IMR-90 (cell line): ENCODE measurements around the gene INPP5A. TPM values are rescaled to one million over a fixed set of nuclear protein-coding genes. Genes with fewer than 3 reads are reported as not detected.

Source experiments
- ATAC-seq: fragments of 200-7000 bp; cut with Tn5 transposase; 2 replicates; pipeline ENCODE4 v1.9.1; 2020; ENCODE audit warnings: low read depth, mild to moderate bottlenecking, moderate library complexity
- BruUV-seq: library from RNA; stranded (reverse); fragments of 400-500 nt; replicated peaks from 2 replicates; lab custom pipeline; 2021; lab: Mats Ljungman, UMichigan
- CTCF ChIA-PET: fragments of 300-600 bp; formaldehyde crosslinking; extraction: SDS; loops from one replicate; lab custom pipeline; 2021; ENCODE audit warnings: antibody characterized with exemption; lab: Yijun Ruan, JAX
- POLR2A ChIA-PET: fragments of 300-600 bp; sonication (Branson Sonifier 250); formaldehyde crosslinking; loops from one replicate; lab custom pipeline; 2022; ENCODE audit warnings: antibody characterized with exemption; ENCODE audit not compliant: unreplicated experiment; lab: Charles Lee
- DNase-seq: peaks from one replicate; pipeline ENCODE4 v3.0.0; 2013
- H2AFZ ChIP-seq: replicated peaks from 2 replicates; pipeline ENCODE3; 2013; ENCODE audit warnings: low read length, mild to moderate bottlenecking; ENCODE audit not compliant: poor library complexity
- H2AK5ac ChIP-seq: 2 replicates; pipeline ENCODE4 v1.6.1; 2013; ENCODE audit warnings: low read depth, low read length, inconsistent platforms
- H2AK9ac ChIP-seq: replicated peaks from 2 replicates; pipeline ENCODE3; 2013; ENCODE audit warnings: mild to moderate bottlenecking, low read depth, low read length, moderate library complexity; ENCODE audit not compliant: poor library complexity
- H2BK120ac ChIP-seq: 2 replicates; pipeline ENCODE4 v1.6.1; 2013; ENCODE audit warnings: low read depth, low read length, inconsistent platforms
- H2BK15ac ChIP-seq: 3 replicates; pipeline ENCODE4 v1.6.1; 2013; ENCODE audit warnings: low read depth, low read length, inconsistent platforms
- H2BK20ac ChIP-seq: 2 replicates; pipeline ENCODE4 v1.6.1; 2013; ENCODE audit warnings: low read depth, mild to moderate bottlenecking, inconsistent platforms, low read length, moderate library complexity
- H2BK5ac ChIP-seq: 2 replicates; pipeline ENCODE4 v1.6.1; 2013; ENCODE audit warnings: mild to moderate bottlenecking, low read depth, low read length, inconsistent platforms; ENCODE audit not compliant: poor library complexity, severe bottlenecking
- H3K14ac ChIP-seq: replicated peaks from 2 replicates; pipeline ENCODE4 v1.6.1; 2013; ENCODE audit warnings: low read depth, low read length, inconsistent platforms
- H3K18ac ChIP-seq: 2 replicates; pipeline ENCODE4 v1.6.1; 2013; ENCODE audit warnings: low read depth, low read length, control low read depth
- H3K23ac ChIP-seq: 2 replicates; pipeline ENCODE4 v1.6.1; 2013; ENCODE audit warnings: low read depth, low read length, inconsistent platforms
- H3K27ac ChIP-seq: 2 replicates; pipeline ENCODE4 v1.5.1; 2013; ENCODE audit warnings: mild to moderate bottlenecking, control low read depth, low read length; ENCODE audit not compliant: insufficient read depth
- H3K27me3 ChIP-seq: 2 replicates; pipeline ENCODE4 v1.6.1; 2013; ENCODE audit warnings: low read length; ENCODE audit not compliant: control insufficient read depth, insufficient read depth
- H3K36me3 ChIP-seq: 2 replicates; pipeline ENCODE4 v1.6.1; 2013; ENCODE audit warnings: low read length, mixed read lengths; ENCODE audit not compliant: control insufficient read depth, insufficient read depth
- H3K4ac ChIP-seq: 2 replicates; pipeline ENCODE4 v1.6.1; 2013; ENCODE audit warnings: low read depth, low read length, inconsistent platforms
- H3K4me1 ChIP-seq: 2 replicates; pipeline ENCODE4 v1.6.1; 2013; ENCODE audit warnings: low read length, mixed read lengths; ENCODE audit not compliant: control insufficient read depth, insufficient read depth
- H3K4me2 ChIP-seq: 2 replicates; pipeline ENCODE4 v1.6.1; 2013; ENCODE audit warnings: low read depth, mild to moderate bottlenecking, control low read depth, low read length, moderate library complexity
- H3K4me3 ChIP-seq: 2 replicates; pipeline ENCODE4 v1.5.1; 2013; ENCODE audit warnings: low read depth, mild to moderate bottlenecking, control low read depth, low read length, moderate library complexity; ENCODE audit not compliant: insufficient read depth
- H3K56ac ChIP-seq: 2 replicates; pipeline ENCODE4 v1.6.1; 2013; ENCODE audit warnings: low read length, inconsistent platforms; ENCODE audit not compliant: insufficient read depth; ENCODE audit errors: extremely low read depth
- H3K79me1 ChIP-seq, 2 experiments: 2 replicates each; pipeline ENCODE4 v1.6.1; 2013; ENCODE audit warnings: low read length in 2 of 2, inconsistent platforms in 1 of 2, low read depth in 1 of 2
- H3K9ac ChIP-seq: 2 replicates; pipeline ENCODE4 v1.6.1; 2013; ENCODE audit warnings: low read depth, low read length, control low read depth
- H3K9me1 ChIP-seq: 2 replicates; pipeline ENCODE4 v1.6.1; 2013; ENCODE audit warnings: low read length, inconsistent platforms; ENCODE audit not compliant: insufficient read depth
- H3K9me3 ChIP-seq: 2 replicates; pipeline ENCODE4 v1.6.1; 2013; ENCODE audit warnings: low read length; ENCODE audit not compliant: control insufficient read depth, insufficient read depth
- H4K20me1 ChIP-seq: 2 replicates; pipeline ENCODE4 v1.6.1; 2013; ENCODE audit warnings: low read length, inconsistent platforms; ENCODE audit not compliant: insufficient read depth
- H4K5ac ChIP-seq: 2 replicates; pipeline ENCODE4 v1.6.1; 2013; ENCODE audit warnings: mild to moderate bottlenecking, low read depth, low read length, control low read depth
- H4K8ac ChIP-seq, 2 experiments: 2 replicates each; pipeline ENCODE4 v1.6.1; 2013; ENCODE audit warnings: low read depth in 2 of 2, low read length in 2 of 2, control low read depth in 1 of 2, inconsistent platforms in 1 of 2
- H4K91ac ChIP-seq: 2 replicates; pipeline ENCODE4 v1.6.1; 2013; ENCODE audit warnings: low read depth, low read length, inconsistent platforms; ENCODE audit not compliant: insufficient read depth
- BHLHE40 ChIP-seq: fragments of 150-350 bp; IDR thresholded peaks from 2 replicates; pipeline ENCODE4 v1.6.1; 2016; ENCODE audit warnings: mild to moderate bottlenecking, low read depth, low read length
- CEBPB ChIP-seq: IDR thresholded peaks from 2 replicates; pipeline ENCODE4 v1.6.1; 2012; ENCODE audit warnings: low read depth, low read length, improper control_type of control experiment
- CHD1 ChIP-seq: IDR thresholded peaks from 2 replicates; pipeline ENCODE4 v1.6.1; 2012; ENCODE audit warnings: low read depth, low read length, improper control_type of control experiment
- CTCF ChIP-seq: conservative IDR thresholded peaks from 2 replicates; pipeline ENCODE4 v1.5.1; 2012; ENCODE audit warnings: mild to moderate bottlenecking, low read depth, low read length, improper control_type of control experiment
- ELK1 ChIP-seq: fragments of 150-350 bp; IDR thresholded peaks from 2 replicates; pipeline ENCODE4 v1.6.1; 2016; ENCODE audit warnings: low read depth, mild to moderate bottlenecking, low read length, moderate library complexity, borderline replicate concordance
- FOS ChIP-seq: fragments of 150-350 bp; IDR thresholded peaks from 2 replicates; pipeline ENCODE4 v1.6.1; 2016; ENCODE audit warnings: low read depth, low read length
- MAZ ChIP-seq: IDR thresholded peaks from 2 replicates; pipeline ENCODE4 v1.6.1; 2012; ENCODE audit warnings: low read depth, mild to moderate bottlenecking, low read length, improper control_type of control experiment, moderate library complexity, borderline replicate concordance
- NFE2L2 ChIP-seq: fragments of 150-350 bp; IDR thresholded peaks from 2 replicates; pipeline ENCODE4 v1.6.1; 2016; ENCODE audit warnings: low read depth, mild to moderate bottlenecking, low read length
- POLR2A ChIP-seq: IDR thresholded peaks from 2 replicates; pipeline ENCODE4 v1.6.1; 2012; ENCODE audit warnings: mild to moderate bottlenecking, low read depth, low read length
- RAD21 ChIP-seq: IDR thresholded peaks from 2 replicates; pipeline ENCODE4 v1.6.1; 2012; ENCODE audit warnings: low read length, improper control_type of control experiment
- RCOR1 ChIP-seq: IDR thresholded peaks from 2 replicates; pipeline ENCODE4 v1.6.1; 2012; ENCODE audit warnings: mild to moderate bottlenecking, low read length, improper control_type of control experiment; ENCODE audit not compliant: insufficient replicate concordance
- RFX5 ChIP-seq: IDR thresholded peaks from 2 replicates; pipeline ENCODE4 v1.8.0; 2012; ENCODE audit warnings: low read depth, mild to moderate bottlenecking, low read length, moderate library complexity
- SMC3 ChIP-seq: fragments of 150-350 bp; IDR thresholded peaks from 2 replicates; pipeline ENCODE4 v1.6.1; 2016; ENCODE audit warnings: low read depth, mild to moderate bottlenecking, antibody characterized with exemption, low read length, moderate library complexity
- WGBS, 2 experiments: methylation state at CpG; one replicate each; pipeline versions ENCODE4 v1.1.5 to v1.1.7; 2013; ENCODE audit warnings: missing lambda C conversion rate in 2 of 2; ENCODE audit not compliant: insufficient read length in 1 of 2; ENCODE audit errors: extremely low coverage in 2 of 2; 5-methylcytosine and 5-hydroxymethylcytosine counted together
- dilution Hi-C: fragments of 300-500 bp; cut with HindIII; formaldehyde crosslinking; loops from one replicate; pipeline ENCODE4 v1.14.3; 2018; ENCODE audit warnings: low sequenced_read_pairs; ENCODE audit not compliant: unreplicated experiment
- in situ Hi-C: fragments of 300-500 bp; cut with MboI; formaldehyde crosslinking; loops from 3 replicates; pipeline ENCODE4 v1.14.3; 2019; ENCODE audit warnings: low sequenced_read_pairs, inconsistent platforms, mixed read lengths
- intact Hi-C: fragments of 100-400 bp; cut with micrococcal nuclease; formaldehyde crosslinking; loops from 2 replicates; pipeline ENCODE4 v1.10.0; 2022
- polyA plus RNA-seq, 3 experiments: library from polyadenylated mRNA; depleted of rRNA; stranded (reverse); fragments of >200 nt; gene quantifications; 2 replicates each; pipeline ENCODE4 v1.2.3, GENCODE V29; 2012; ENCODE audit warnings: low replicate concordance in 1 of 3
- total RNA-seq: library from RNA; depleted of rRNA; stranded (reverse); fragments of >200 nt; gene quantifications from 2 replicates; pipeline ENCODE4 v1.2.3, GENCODE V29; 2012
- TF ChIP-seq, protein P1 (sequence below): fragments of 150-350 bp; IDR thresholded peaks from 2 replicates; pipeline ENCODE4 v1.6.1; 2017; ENCODE audit warnings: mild to moderate bottlenecking, antibody characterized with exemption, low read length, low read depth

Gene INPP5A
- total and polyA plus RNA-seq, 2 of the 4 experiments (the other 2 are of a cell fraction), result 21.4 to 36.7 TPM

- BruUV-seq, result no TSS peak
- H3K4me3 ChIP-seq, result no peak overlapping the region
- H2BK15ac ChIP-seq, result no peak overlapping the region
- dilution Hi-C loops, result no loop called here
- no peak overlapping the region for H3K27ac ChIP-seq
- H3K36me3 ChIP-seq, result peaks cover 12% of the 10 kb centered on the region
- no peak overlapping the region for H4K8ac ChIP-seq
- no peak overlapping the region for H2BK120ac ChIP-seq
- H3K23ac ChIP-seq, result no peak overlapping the region
- no peak overlapping the region for H3K18ac ChIP-seq
- H4K5ac ChIP-seq, result no peak overlapping the region
- H3K9me1 ChIP-seq, result peaks cover 2% of the 10 kb centered on the region; the same call in 1 of the 2 replicates
- H3K9me3 ChIP-seq, result peaks cover 2% of the 10 kb centered on the region
- DNase-seq, result no peak
- no peak overlapping the region for H3K9ac ChIP-seq
- 100% methylated on average over 3 of the region's 18 CpGs; no CpG with 5 or more reads in 1 of the 2 experiments for WGBS, 2 experiments
- no peak overlapping the region for H2AK5ac ChIP-seq
- H3K4me1 ChIP-seq, result no peaks in the 10 kb centered on the region
- H3K56ac ChIP-seq, result no peak overlapping the region
- H2AFZ ChIP-seq, result no peak overlapping the region
- H2AK9ac ChIP-seq, result no peak overlapping the region
- H4K91ac ChIP-seq, result no peak overlapping the region
- H3K14ac ChIP-seq, result no peak overlapping the region
- H3K79me1 ChIP-seq, result no peaks in the 10 kb centered on the region
- in situ Hi-C loops, result loop anchor here (10.0 to 25.0 kb wide), 3 partner anchors 118 to 605 kb away; no protein-coding TSS in a partner anchor
- no peak overlapping the region for H3K4ac ChIP-seq
- no peak for ATAC-seq
- H3K27me3 ChIP-seq, result no peaks in the 10 kb centered on the region
- POLR2A ChIA-PET, result no interaction called here
- intact Hi-C loops, result no loop called here
- no peak overlapping the region for H2BK5ac ChIP-seq
- H4K20me1 ChIP-seq, result 0 out of 2 replicates have a peak, but pooled peaks cover 3% of the 10 kb centered on the region
- TF ChIP-seq, protein P1, sequence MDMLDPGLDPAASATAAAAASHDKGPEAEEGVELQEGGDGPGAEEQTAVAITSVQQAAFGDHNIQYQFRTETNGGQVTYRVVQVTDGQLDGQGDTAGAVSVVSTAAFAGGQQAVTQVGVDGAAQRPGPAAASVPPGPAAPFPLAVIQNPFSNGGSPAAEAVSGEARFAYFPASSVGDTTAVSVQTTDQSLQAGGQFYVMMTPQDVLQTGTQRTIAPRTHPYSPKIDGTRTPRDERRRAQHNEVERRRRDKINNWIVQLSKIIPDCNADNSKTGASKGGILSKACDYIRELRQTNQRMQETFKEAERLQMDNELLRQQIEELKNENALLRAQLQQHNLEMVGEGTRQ, result no peak
- no peak for TF ChIP-seq POLR2A
- no peak for TF ChIP-seq RCOR1
- TF ChIP-seq RAD21, result no peak
- TF ChIP-seq CEBPB, result no peak
- TF ChIP-seq CTCF, result no peak
- no peak for TF ChIP-seq NFE2L2
- TF ChIP-seq BHLHE40, result no peak
- no peak for TF ChIP-seq CHD1
- no peak for TF ChIP-seq FOS
- TF ChIP-seq ELK1, result no peak
- no peak for TF ChIP-seq SMC3
- TF ChIP-seq RFX5, result no peak
- no peak for TF ChIP-seq MAZ
- no peak overlapping the region for H3K4me2 ChIP-seq
- CTCF ChIA-PET, result no interaction called here
- no peak overlapping the region for H2BK20ac ChIP-seq
These were observed 119.6 kb downstream of the INPP5A start for GRCh38 chr10:132657127-132657706.
